ENCODE data around the gene RUVBL1. TPM values are rescaled to one million over a fixed set of nuclear protein-coding genes. Genes with fewer than 3 reads are reported as not detected.

The RUVBL1 gene
- total and polyA plus RNA-seq, 4 experiments from 2014 or later, result 26.6 to 71.4 (median 46.9) TPM

DNA sequence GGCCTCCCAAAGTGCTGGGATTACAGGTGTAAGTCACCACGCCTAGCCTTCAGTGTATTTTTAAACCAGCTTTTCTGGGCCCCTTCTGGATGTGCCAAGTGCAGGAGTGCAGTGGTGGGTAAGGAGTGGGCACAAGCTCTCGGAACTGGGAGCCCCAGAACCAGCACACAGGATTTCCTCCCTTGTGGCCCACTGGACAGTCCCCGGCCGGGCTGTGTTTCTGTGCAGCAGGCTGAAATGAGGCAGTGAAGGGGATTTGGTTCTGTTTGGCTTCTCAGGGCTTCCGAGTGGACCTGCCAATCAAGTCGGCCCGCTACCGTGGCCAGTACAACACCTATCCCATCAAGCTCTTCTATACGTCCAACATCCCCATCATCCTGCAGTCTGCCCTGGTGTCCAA, 56.9 kb downstream of the RUVBL1 start:
- ChIA-PET CTCF (ENCODE audit: partially characterized antibody) (interaction anchor here (1.0 to 5.7 kb wide), 5 partner anchors 10 to 68 kb away, joined by 3 to 30 read pairs (median 3); no protein-coding TSS in a partner anchor), POLR2A (ENCODE audit: partially characterized antibody) (interaction anchor here (1.1 kb wide), 1 partner anchor 9 kb away, joined by 3 read pairs; no protein-coding TSS in a partner anchor)
- Mint-ChIP-seq H3K9me3 (no peaks in the 10 kb centered on the region), H3K4me1 (peaks cover 6 to 15% (median 9%) of the 10 kb centered on the region in 4 donors), H3K36me3 (peaks cover 66 to 88% of the 10 kb centered on the region in 2 donors), H3K27me3 (no peaks in the 10 kb centered on the region), H3K4me3 (no peak overlapping the region), H3K27ac (no peak overlapping the region)
- no peaks in the 10 kb centered on the region for H3K27me3 ChIP-seq (ENCODE audit: insufficient read depth, low read length)
- H3K27ac ChIP-seq (ENCODE audit: low read depth, low read length), result no peak overlapping the region
- no peaks in the 10 kb centered on the region for H3K9me3 ChIP-seq (ENCODE audit: control insufficient read depth in 1 of 2, low read length in 2 of 2)
- H3K4me1 ChIP-seq (ENCODE audit: insufficient read depth, low read length), result no peaks in the 10 kb centered on the region
- H3K4me3 ChIP-seq (ENCODE audit: low read length in 2 of 2), result no peak overlapping the region
- peaks cover 83% of the 10 kb centered on the region for H3K36me3 ChIP-seq (ENCODE audit: insufficient read depth, low read length)
- intact Hi-C loops (cut with micrococcal nuclease), result no loop called here
- no peak for DNase-seq

DNA sequence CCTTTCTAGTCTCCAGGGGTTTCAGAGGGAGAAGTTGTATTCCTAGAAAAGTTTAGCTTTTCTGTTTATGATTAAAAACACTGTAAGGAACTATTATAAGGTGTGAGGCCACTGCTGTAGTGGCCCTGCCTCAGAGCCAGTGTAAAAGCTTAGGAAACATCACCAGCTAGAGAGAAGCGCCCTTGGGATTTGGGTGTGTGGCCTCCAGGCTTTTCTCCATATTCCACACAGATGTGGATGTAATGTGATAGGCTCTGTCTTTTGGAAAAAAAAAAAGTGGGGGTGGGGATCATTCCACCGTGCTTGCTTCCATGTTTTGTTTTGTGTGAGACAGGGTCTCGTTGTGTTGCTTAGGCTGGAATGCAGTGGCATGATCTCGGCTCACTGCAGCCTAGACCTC, 57.5 kb downstream of the RUVBL1 start:
- Histone ChIP-seq H3K9me3 (ENCODE audit: control insufficient read depth in 1 of 2, low read length in 2 of 2) (no peaks in the 10 kb centered on the region), H3K4me3 (ENCODE audit: low read length in 2 of 2) (no peak overlapping the region), H3K36me3 (ENCODE audit: insufficient read depth, low read length) (peaks cover 89% of the 10 kb centered on the region), H3K27ac (ENCODE audit: low read depth, low read length) (no peak overlapping the region), H3K27me3 (ENCODE audit: insufficient read depth, low read length) (no peaks in the 10 kb centered on the region), H3K4me1 (ENCODE audit: insufficient read depth, low read length) (no peaks in the 10 kb centered on the region)
- POLR2A ChIA-PET (ENCODE audit: partially characterized antibody), result interaction anchor here (1.1 kb wide), 1 partner anchor 8 kb away, joined by 3 read pairs; no protein-coding TSS in a partner anchor
- no peak overlapping the region for H3K4me3 Mint-ChIP-seq
- intact Hi-C loops (cut with micrococcal nuclease), result no loop called here
- no peaks in the 10 kb centered on the region for H3K27me3 Mint-ChIP-seq
- H3K36me3 Mint-ChIP-seq, result peaks cover 72 to 90% of the 10 kb centered on the region in 2 donors
- CTCF ChIA-PET (ENCODE audit: partially characterized antibody), result interaction anchor here (1.0 to 5.7 kb wide), 8 partner anchors 8 to 68 kb away, joined by 3 to 30 read pairs (median 4); partner anchors contain the start of gene SEC61A1
- H3K9me3 Mint-ChIP-seq, result no peaks in the 10 kb centered on the region
- peaks cover 9 to 19% (median 13%) of the 10 kb centered on the region in 4 donors for H3K4me1 Mint-ChIP-seq
- DNase-seq, result no peak
- no peak overlapping the region for H3K27ac Mint-ChIP-seq

DNA sequence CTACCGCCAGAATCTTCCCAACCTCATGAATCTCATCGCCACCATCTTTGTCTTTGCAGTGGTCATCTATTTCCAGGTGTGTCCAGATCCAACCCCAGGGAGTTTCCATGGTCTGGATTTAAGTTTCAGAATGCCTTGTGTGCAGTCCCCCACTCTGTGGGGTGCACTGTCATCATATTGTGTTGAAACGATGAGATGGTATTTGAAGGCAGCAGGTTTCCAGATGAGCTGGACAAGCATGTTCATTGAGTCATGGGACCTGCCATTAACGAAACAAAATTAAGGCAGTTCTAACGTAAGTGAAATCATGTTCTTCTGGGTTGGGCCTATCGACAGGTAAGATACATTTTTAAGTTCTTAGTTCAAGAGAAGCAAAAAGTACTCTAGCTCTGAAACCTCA, 58.6 kb downstream of the RUVBL1 start:
- H3K4me3 Mint-ChIP-seq, result no peak overlapping the region
- Histone ChIP-seq H3K27ac (ENCODE audit: low read depth, low read length) (no peak overlapping the region), H3K9me3 (ENCODE audit: control insufficient read depth in 1 of 2, low read length in 2 of 2) (no peaks in the 10 kb centered on the region), H3K36me3 (ENCODE audit: insufficient read depth, low read length) (peaks cover 91% of the 10 kb centered on the region), H3K27me3 (ENCODE audit: insufficient read depth, low read length) (no peaks in the 10 kb centered on the region), H3K4me3 (ENCODE audit: low read length in 2 of 2) (no peak overlapping the region), H3K4me1 (ENCODE audit: insufficient read depth, low read length) (no peaks in the 10 kb centered on the region)
- H3K9me3 Mint-ChIP-seq, result no peaks in the 10 kb centered on the region
- H3K27ac Mint-ChIP-seq, result peak overlapping the region in 2 of 7 donors; percentile 37 to 49
- DNase-seq, result no peak
- CTCF ChIA-PET (ENCODE audit: partially characterized antibody), result interaction anchor here (1.1 to 5.7 kb wide), 4 partner anchors 8 to 69 kb away, joined by 4 to 30 read pairs (median 7); partner anchors contain the start of gene SEC61A1
- intact Hi-C loops (cut with micrococcal nuclease), result no loop called here
- POLR2A ChIA-PET (ENCODE audit: partially characterized antibody), result no interaction called here
- peaks cover 74 to 91% of the 10 kb centered on the region in 2 donors for H3K36me3 Mint-ChIP-seq
- no peaks in the 10 kb centered on the region for H3K27me3 Mint-ChIP-seq
- peaks cover 9 to 19% (median 14%) of the 10 kb centered on the region in 4 donors for H3K4me1 Mint-ChIP-seq

DNA sequence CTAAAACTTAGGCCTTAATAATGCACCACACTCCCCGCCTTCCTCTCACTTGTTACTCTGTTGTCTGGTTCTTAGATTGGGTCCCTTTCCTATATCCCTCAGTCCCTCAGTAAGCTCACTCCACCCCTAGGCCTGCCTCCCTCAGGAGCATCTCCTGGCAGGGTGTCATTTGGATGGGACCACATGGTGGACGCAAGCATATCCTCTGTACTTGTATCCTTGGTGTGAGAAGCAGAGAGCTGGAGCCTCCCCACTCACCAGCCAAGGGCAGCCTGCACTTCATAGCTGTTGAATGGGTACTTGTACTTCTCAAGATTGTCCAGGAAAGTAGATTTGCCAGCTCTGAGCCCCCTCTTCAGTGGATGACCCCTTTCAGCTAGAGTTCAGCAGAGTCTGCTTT, 59.7 kb downstream of the RUVBL1 start:
- Mint-ChIP-seq H3K27ac (peak overlapping the region in 2 of 7 donors; percentile 27 to 80), H3K36me3 (peaks cover 79 to 90% of the 10 kb centered on the region in 2 donors)
- H3K4me3 ChIP-seq (ENCODE audit: low read length in 2 of 2), result no peak overlapping the region

DNA sequence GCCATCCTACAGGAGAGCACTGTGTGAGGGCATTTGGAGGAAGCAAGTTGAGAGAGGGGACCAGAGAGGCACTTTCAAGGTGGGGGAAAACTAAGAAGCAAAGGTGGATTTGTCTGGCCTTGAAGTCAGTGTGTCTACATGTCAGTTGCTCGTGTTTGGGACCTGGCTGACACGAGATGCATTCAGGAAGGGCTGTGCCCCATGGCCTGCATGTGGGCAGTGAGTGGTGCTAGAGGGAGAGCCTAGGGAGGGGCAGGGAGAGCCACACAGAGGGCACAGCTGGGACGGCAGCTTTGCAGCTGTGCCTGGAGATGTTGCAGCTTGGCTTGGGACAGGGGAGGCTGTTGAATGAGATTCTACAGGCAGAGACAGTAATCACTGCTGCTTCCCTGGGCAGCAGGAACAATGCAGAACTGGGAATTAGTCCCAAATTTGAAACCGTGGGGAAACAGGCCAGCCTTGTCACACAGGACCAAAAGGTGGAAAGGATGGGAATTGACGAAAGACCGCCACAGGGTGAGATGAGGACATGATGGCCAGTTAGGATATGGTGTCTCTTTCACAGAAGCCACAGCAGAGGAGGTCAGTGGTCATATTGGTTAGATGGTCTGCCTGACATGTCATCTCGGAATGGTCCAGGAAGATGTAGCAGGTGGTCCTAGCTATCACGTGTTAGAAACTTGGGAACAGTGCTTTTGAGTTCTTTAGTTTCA, 61.4 kb downstream of the RUVBL1 start:
- H3K4me1 ChIP-seq (ENCODE audit: insufficient read depth, low read length), result no peaks in the 10 kb centered on the region
- Mint-ChIP-seq H3K36me3 (peaks cover 64 to 82% of the 10 kb centered on the region in 2 donors), H3K27ac (peak overlapping the region in 5 of 7 donors; percentile 11 to 68 (median 37)), H3K9me3 (no peaks in the 10 kb centered on the region), H3K4me1 (peaks cover 12 to 19% (median 13%) of the 10 kb centered on the region in 4 donors), H3K4me3 (peak overlapping the region in 1 of 8 donors; percentile 31), H3K27me3 (no peaks in the 10 kb centered on the region)
- H3K4me3 ChIP-seq (ENCODE audit: low read length in 2 of 2), result no peak overlapping the region
- no peak for DNase-seq
- intact Hi-C loops (cut with micrococcal nuclease), result no loop called here
- no peak overlapping the region for H3K27ac ChIP-seq (ENCODE audit: low read depth, low read length)
- H3K9me3 ChIP-seq (ENCODE audit: control insufficient read depth in 1 of 2, low read length in 2 of 2), result no peaks in the 10 kb centered on the region
- POLR2A ChIA-PET (ENCODE audit: partially characterized antibody), result no interaction called here
- CTCF ChIA-PET (ENCODE audit: partially characterized antibody), result no interaction called here
- H3K27me3 ChIP-seq (ENCODE audit: insufficient read depth, low read length), result no peaks in the 10 kb centered on the region
- H3K36me3 ChIP-seq (ENCODE audit: insufficient read depth, low read length), result peaks cover 82% of the 10 kb centered on the region

More for the DNA sequence above, 59.7 kb downstream of the RUVBL1 start:
- Mint-ChIP-seq H3K9me3 (no peaks in the 10 kb centered on the region), H3K27me3 (no peaks in the 10 kb centered on the region), H3K4me1 (peaks cover 11 to 19% (median 14%) of the 10 kb centered on the region in 4 donors), H3K4me3 (no peak overlapping the region)
- Histone ChIP-seq H3K36me3 (ENCODE audit: insufficient read depth, low read length) (peaks cover 92% of the 10 kb centered on the region), H3K9me3 (ENCODE audit: control insufficient read depth in 1 of 2, low read length in 2 of 2) (no peaks in the 10 kb centered on the region), H3K27ac (ENCODE audit: low read depth, low read length) (no peak overlapping the region), H3K27me3 (ENCODE audit: insufficient read depth, low read length) (no peaks in the 10 kb centered on the region), H3K4me1 (ENCODE audit: insufficient read depth, low read length) (no peaks in the 10 kb centered on the region)
- DNase-seq, result no peak
- ChIA-PET POLR2A (ENCODE audit: partially characterized antibody) (interaction anchor here (0.9 kb wide), 1 partner anchor 10 kb away, joined by 4 read pairs; no protein-coding TSS in a partner anchor), CTCF (ENCODE audit: partially characterized antibody) (interaction anchor here (1.2 kb wide), 1 partner anchor 11 kb away, joined by 3 read pairs; the partner anchor contains the start of gene SEC61A1)
- intact Hi-C loops (cut with micrococcal nuclease), result no loop called here

DNA sequence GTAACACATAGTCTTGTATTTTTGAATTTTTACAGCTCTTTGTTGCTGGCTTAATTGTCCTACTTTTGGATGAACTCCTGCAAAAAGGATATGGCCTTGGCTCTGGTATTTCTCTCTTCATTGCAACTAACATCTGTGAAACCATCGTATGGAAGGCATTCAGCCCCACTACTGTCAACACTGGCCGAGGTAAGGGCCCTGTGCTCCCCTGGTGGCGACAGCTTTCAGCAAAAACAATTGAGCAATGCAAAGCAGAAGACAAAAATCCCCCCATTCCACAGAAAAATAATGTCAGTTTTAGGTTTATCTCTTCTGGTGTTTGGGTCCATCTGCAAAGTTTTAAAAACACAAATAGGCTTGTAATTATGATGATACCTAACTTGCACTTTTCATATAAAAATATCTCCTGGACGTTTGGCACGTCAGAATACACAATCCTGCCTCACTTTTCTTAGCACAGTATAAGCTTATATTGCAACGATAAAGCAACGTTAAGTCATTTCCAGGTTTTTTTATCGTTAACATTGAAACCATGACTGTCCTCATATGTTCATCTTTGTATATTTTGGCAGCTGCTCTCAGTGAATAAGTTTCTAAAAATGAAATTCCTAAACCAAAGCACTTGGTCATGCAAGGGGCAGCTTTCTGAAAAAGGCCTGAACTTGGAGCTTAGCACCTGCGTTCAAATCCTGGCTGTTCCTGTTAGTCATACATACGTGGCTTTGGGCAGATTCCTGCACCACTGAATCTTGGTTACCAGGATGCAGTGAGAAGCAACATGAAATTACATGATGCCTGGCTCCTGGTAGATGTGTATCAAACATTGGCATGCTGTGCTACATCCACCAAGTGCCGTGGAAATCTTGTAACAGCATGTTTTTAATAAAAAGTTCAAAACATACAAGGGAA, 62.9 kb downstream of the RUVBL1 start:
- intact Hi-C loops (cut with micrococcal nuclease), result no loop called here
- CTCF ChIA-PET (ENCODE audit: partially characterized antibody), result interaction anchor here (1.0 kb wide), 1 partner anchor 19 kb away, joined by 3 read pairs; no protein-coding TSS in a partner anchor
- Mint-ChIP-seq H3K4me1 (peaks cover 14 to 22% (median 19%) of the 10 kb centered on the region in 4 donors), H3K27me3 (no peaks in the 10 kb centered on the region), H3K27ac (no peak overlapping the region), H3K4me3 (no peak overlapping the region), H3K9me3 (no peaks in the 10 kb centered on the region), H3K36me3 (peaks cover 61 to 83% of the 10 kb centered on the region in 2 donors)
- H3K4me1 ChIP-seq (ENCODE audit: insufficient read depth, low read length), result peaks cover 1% of the 10 kb centered on the region
- no peaks in the 10 kb centered on the region for H3K9me3 ChIP-seq (ENCODE audit: control insufficient read depth in 1 of 2, low read length in 2 of 2)
- no peak overlapping the region for H3K4me3 ChIP-seq (ENCODE audit: low read length in 2 of 2)
- peaks cover 77% of the 10 kb centered on the region for H3K36me3 ChIP-seq (ENCODE audit: insufficient read depth, low read length)
- no peaks in the 10 kb centered on the region for H3K27me3 ChIP-seq (ENCODE audit: insufficient read depth, low read length)
- POLR2A ChIA-PET (ENCODE audit: partially characterized antibody), result no interaction called here
- no peak overlapping the region for H3K27ac ChIP-seq (ENCODE audit: low read depth, low read length)
- DNase-seq, result no peak

All from CD4-positive, alpha-beta memory T cell (primary cell).